Choroid plexus epithelial cell (primary cell): ENCODE data around the gene IPO9.

Source experiments
- DNase-seq: peaks from one replicate; pipeline ENCODE4 v3.0.0-alpha.2; 2010; ENCODE audit warnings: low read depth
- H3K4me3 ChIP-seq: 2 replicates; pipeline ENCODE4 v1.5.1; 2011; ENCODE audit warnings: low read depth, mild to moderate bottlenecking, control low read depth, low read length, moderate library complexity
- CTCF ChIP-seq: conservative IDR thresholded peaks from 2 replicates; pipeline ENCODE4 v1.5.1; 2011; ENCODE audit warnings: low read depth, mild to moderate bottlenecking, control low read depth, inconsistent platforms, low read length, moderate library complexity

The IPO9 gene

DNA sequence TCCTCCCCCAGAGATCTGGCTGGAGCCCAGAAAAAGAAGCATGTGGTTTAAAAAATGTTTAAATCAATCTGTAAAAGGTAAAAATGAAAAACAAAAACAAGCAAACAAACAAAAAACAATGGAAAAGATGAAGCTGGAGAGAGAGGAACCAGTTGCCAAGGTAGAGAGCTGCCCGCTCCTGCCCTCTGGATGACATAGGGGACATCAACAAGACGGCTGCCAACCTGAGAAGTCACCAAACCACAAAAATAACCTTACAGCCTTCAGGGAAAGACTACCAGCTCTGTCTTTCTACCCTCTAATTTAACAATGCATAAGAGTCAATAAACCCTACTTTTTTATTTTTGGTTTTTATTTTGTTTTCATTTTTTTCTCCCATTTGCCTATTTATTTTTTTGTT, 8.5 kb upstream of the IPO9 start:
- TF ChIP-seq CTCF: no peak
- no peak overlapping the region for H3K4me3 ChIP-seq
- DNase-seq: no peak

- no peak for TF ChIP-seq CTCF
- H3K4me3 ChIP-seq: no peak overlapping the region
- no peak for DNase-seq
Observed at GRCh38 chr1:201825245-201825644, 3.7 kb upstream of the IPO9 start.

DNA sequence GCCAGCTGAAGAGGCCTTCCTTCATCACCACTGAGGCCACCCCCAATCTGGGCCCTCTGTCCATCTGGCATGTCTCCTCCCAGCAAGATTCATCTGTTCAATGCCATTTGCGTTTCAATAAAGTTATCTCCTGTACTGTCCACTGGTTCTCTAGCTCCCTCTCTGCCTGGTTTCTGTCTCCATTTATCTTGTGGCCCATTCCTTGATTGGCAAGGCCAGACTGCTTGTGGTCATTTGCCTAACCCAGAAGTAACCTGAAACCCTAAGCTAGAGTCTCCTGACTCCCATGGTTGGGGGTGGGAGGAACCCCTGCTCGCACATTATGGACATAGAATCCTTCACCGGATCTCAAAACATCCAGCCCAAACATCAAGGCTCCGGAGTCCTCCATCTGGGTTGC, 2.1 kb upstream of the IPO9 start:
- TF ChIP-seq CTCF: peak; percentile 39
- DNase-seq: peak; percentile 84
- H3K4me3 ChIP-seq: no peak overlapping the region

DNA sequence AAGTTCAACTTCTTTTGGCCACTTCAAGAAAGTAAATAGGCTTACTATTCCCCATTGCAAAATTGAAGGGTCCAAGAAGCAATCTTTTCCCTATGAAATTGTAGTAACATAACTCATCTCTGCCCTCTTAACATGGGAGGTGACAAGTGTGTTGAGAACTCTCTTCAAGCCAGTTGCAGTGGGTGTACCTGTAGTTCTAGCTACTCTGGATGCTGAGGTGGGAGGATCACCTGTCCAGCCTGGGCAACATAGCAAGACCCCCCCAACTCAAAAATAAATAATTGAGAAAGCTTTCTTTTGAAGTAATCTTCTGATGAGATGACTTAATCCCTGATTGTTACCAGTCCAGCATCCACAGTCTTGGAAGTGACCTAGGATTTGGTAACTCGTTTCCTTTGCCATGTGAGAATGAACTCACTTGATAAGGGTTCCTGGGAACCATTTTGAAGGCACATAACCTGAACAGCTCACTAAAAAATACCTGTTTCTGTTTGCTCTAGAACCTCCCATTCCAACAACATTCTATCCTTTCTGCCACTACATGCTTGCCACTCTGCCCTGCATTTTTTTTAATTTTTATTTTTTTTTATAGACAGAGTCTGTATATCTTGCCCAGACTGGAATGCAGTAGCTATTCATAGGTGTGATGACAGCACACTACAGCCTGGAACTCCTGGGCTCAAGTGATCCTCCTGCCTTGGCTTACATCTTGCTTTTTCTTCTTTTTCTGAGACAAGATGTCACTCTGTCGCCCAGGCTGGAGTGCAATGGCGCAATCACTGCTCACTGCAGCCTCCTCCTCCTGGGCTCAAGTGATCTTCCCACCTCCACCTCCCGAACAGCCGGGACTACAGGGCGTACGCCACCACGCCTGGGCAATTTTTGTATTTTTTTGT, 1.4 kb upstream of the IPO9 start:
- no peak overlapping the region for H3K4me3 ChIP-seq
- TF ChIP-seq CTCF: no peak
- DNase-seq: no peak

DNA sequence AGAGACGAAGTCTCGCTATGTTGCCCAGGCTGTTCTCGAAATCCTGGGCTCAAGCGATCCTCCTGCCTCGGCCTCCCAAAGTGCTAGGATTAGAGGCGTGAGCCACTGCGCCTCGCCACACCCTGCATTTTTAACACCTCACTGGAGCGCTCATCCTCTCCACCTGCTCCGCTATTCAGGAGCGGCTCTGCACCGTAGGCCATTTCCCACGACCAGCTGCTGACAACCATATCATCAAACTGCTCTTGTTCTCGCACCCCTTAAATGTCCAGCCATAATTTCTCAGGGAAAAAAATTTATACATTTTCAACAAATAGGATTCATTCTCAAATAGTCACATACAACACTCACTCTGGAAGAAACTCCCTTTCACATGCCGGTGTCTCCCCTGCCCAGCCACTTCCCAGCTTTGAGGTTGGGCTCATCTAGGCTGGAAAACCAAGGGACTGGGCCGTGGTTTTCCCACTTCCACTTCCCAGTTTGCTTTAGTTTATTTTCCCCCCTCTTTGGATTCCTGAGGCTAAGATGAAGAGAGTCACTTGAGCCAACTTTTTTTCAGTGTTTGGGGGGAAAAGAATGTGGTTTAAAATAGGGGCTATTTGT, 639 bp upstream of the IPO9 start:
- no peak for DNase-seq
- TF ChIP-seq CTCF: no peak
- H3K4me3 ChIP-seq: peak overlapping the region; percentile 100

GRCh38 chr1:201831371-201831770, 2.4 kb downstream of the IPO9 start:
- H3K4me3 ChIP-seq: no peak overlapping the region
- no peak for DNase-seq
- no peak for TF ChIP-seq CTCF
